Measurements from ENCODE around the gene ERGIC1. TPM values are rescaled to one million over a fixed set of nuclear protein-coding genes. Genes with fewer than 3 reads are reported as not detected.

ERGIC1 gene
- total RNA-seq, 2 experiments from 2014 or later = 30.9 to 34.7 TPM

DNA sequence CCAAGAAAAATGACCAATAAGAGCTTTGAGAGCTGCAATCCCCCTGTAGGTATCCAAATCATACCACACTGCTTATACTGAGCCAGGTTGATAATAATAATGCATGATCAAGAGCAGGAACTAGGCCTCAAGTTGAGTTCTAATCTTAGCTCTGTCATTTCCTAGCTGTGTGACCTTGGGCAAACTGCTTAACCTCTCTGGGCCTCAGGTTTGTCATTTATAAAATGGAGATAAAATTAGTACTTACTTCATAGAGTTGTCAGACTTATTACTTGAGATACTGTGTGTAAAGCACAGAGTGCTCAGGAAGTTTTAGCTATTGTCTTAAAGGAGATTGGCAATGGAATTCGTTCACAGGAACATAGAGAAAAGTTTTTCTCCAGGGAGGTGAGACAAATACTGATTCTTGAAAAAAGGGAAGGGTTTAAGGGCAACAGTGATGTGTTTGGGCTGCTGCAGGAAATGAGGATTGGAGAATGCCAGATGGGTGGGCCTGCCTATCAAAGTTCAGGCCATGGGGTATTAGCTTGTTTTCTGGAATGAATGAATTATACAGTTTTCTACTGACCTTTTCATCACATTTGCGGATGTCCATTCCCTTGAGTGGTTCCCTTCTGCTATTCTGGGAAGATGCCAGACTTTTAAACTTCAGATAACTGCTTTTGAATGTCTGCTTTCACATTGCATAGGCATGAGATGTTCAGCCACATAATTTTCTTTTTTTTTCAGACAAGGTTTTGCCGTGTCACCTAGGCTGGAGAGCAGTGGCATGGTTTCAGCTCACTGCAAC lies 139.3 kb downstream of the ERGIC1 start:
- H3K4me1 Mint-ChIP-seq = peaks cover 1% of the 10 kb centered on the region
- CTCF ChIA-PET = interaction anchor here (0.8 to 1.7 kb wide), 6 partner anchors 8 to 276 kb away, joined by 3 to 6 read pairs (median 4); partner anchors contain the start of genes ATP6V0E1, BNIP1 and RPL26L1
- ATAC-seq = no peak

DNA sequence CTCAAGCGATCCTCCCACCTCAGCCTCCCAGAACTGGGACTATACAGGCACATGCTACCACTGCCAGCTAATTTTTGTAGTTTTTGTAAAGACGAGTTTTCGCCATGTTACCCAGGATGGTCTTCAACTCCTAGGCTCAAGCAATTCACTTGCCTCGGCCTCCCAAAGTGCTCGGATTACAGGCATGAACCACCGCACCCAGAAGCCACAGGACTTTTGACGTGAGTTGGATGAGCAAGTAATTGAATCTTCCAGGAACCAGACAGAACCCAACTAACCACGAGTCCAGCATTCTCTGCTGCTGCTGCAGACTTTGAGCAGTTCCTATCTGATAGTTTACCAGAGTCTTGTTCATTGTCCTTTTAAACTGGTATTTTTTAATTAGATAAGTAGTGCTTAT lies 139.9 kb downstream of the ERGIC1 start:
- H3K4me3 Mint-ChIP-seq = no peak overlapping the region
- H3K27me3 Mint-ChIP-seq = peaks cover 7% of the 10 kb centered on the region
- no peak for ATAC-seq
- peaks cover 6% of the 10 kb centered on the region for H3K36me3 Mint-ChIP-seq
- DNase-seq = no peak
- no peak overlapping the region for H3K27ac Mint-ChIP-seq
- H3K9me3 Mint-ChIP-seq (ENCODE audit: low read depth) = no peaks in the 10 kb centered on the region
- H3K4me1 Mint-ChIP-seq = peaks cover 5% of the 10 kb centered on the region
- CTCF ChIA-PET = interaction anchor here (1.3 kb wide), 1 partner anchor 276 kb away, joined by 5 read pairs; no protein-coding TSS in a partner anchor

More for the DNA sequence above, 139.3 kb downstream of the ERGIC1 start:
- Mint-ChIP-seq H3K27ac (no peak overlapping the region), H3K27me3 (peaks cover 7% of the 10 kb centered on the region), H3K4me3 (no peak overlapping the region), H3K36me3 (peaks cover 9% of the 10 kb centered on the region), H3K9me3 (ENCODE audit: low read depth) (no peaks in the 10 kb centered on the region)
- no peak for DNase-seq

DNA sequence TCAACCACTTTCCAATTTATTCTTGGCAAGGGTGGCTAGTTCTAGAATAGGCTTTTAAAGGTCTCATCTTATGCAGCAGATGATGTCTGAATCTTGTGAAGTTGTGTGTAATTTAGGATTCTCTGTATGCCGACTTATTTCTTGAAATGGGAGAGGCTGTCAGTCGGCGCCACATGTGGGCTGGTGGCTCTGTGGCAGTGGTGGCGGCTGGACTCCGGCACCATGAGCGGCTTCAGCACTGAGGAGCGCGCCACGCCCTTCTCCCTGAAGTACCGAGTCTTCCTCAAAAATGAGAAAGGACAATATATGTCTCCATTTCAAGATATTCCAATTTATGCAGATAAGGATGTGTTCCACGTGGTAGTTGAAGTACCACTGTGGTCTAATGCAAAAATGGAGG lies 141.2 kb downstream of the ERGIC1 start:
- DNase-seq = no peak
- CTCF ChIA-PET = no interaction called here
- H3K9me3 Mint-ChIP-seq (ENCODE audit: low read depth) = no peaks in the 10 kb centered on the region
- peaks cover 7% of the 10 kb centered on the region for H3K27me3 Mint-ChIP-seq
- peaks cover 5% of the 10 kb centered on the region for H3K4me1 Mint-ChIP-seq
- ATAC-seq = no peak
- H3K36me3 Mint-ChIP-seq = no peaks in the 10 kb centered on the region
- no peak overlapping the region for H3K4me3 Mint-ChIP-seq
- no peak overlapping the region for H3K27ac Mint-ChIP-seq

DNA sequence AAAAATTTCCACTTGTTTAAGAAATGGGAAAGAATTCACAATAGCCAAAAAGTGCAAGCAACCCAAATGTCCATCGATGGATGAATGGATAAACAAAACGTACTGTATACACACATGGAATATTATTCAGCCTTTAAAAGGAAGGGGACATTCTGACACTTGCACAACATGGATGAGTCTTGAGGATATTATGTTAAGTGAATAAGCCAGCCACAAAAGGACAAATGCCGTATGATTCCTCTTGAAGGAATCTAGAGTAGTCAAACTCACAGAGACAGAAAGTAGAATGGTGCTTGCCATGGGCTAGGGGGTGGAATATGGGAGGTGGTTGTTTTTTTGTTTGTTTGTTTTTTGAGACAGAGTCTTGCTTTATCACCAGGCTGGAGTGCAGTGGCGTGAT lies 145.7 kb downstream of the ERGIC1 start:
- Mint-ChIP-seq H3K4me3 (no peak overlapping the region), H3K36me3 (peaks cover 4% of the 10 kb centered on the region), H3K4me1 (peaks cover 14% of the 10 kb centered on the region), H3K9me3 (ENCODE audit: low read depth) (no peaks in the 10 kb centered on the region), H3K27ac (no peak overlapping the region), H3K27me3 (peaks cover 7% of the 10 kb centered on the region)
- DNase-seq (no peak), ATAC-seq (no peak)
- CTCF ChIA-PET = interaction anchor here (0.8 to 4.4 kb wide), 5 partner anchors 15 to 220 kb away, joined by 3 to 14 read pairs (median 4); partner anchors contain the start of genes BNIP1 and RPL26L1

DNA sequence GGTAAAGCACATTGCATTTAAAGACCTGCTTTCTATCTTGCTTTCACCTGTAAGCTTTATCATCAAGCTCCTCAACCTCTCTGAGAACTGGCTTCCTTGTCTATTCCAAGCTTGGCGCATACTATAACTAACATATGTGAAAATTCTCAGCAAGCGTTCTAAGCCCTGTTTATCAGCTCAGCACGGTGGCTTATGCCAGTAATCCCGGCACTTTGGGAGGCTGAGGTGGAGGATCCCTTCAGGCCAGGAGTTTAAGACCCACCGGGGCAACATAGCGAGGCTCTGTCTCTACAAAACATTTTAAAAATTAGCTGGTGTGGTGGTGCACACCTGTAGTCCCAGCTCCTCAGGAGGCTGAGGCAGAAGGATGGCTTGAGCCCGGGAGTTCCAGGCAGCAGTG lies 147.9 kb downstream of the ERGIC1 start:
- H3K27me3 Mint-ChIP-seq = no peaks in the 10 kb centered on the region

DNA sequence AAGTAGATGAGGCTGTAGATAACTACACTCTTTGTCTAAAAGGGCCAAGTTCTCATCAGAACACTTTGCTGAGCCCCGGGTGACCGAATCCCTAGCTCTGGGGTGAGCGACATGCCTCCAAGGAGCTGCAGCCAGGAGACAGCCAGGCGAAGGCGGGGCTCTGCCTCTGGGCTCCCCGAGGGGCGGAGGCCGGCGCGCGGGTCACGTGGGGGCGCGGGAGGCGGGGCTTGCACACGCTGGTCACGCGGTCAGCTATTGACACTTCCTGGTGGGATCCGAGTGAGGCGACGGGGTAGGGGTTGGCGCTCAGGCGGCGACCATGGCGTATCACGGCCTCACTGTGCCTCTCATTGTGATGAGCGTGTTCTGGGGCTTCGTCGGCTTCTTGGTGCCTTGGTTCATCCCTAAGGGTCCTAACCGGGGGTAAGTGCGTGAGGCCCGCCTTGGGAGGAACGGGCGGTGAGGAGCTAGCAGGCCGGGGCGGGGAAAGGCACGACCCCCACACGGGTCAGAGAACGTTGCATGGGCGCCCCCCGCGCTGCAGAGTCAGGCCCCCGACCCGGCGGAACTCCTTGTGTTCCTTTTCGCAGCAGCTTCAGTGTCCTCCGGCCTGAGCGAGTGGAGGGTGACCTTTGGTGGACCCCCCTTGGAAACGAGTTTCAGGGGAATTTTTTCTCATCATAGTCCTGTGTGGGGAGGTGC lies 149.6 kb downstream of the ERGIC1 start, which contains the start of gene ATP6V0E1:
TSS of gene ATP6V0E1 (plus strand) at position 230 of the 702 bp plus-strand sequence. CDS start at position 320, 90 bp downstream.
- Mint-ChIP-seq H3K4me1 (peaks cover 27% of the 10 kb centered on the region), H3K27me3 (no peaks in the 10 kb centered on the region), H3K9me3 (ENCODE audit: low read depth) (no peaks in the 10 kb centered on the region), H3K27ac (peak within 1 kb of the TSS; percentile 99), H3K4me3 (peak within 1 kb of the TSS; percentile 94), H3K36me3 (peaks cover 26% of the 10 kb centered on the region)
- ATAC-seq (peak; percentile 96), DNase-seq (peak; percentile 97)
- CTCF ChIA-PET = interaction anchor here (0.6 to 2.8 kb wide), 25 partner anchors 11 to 348 kb away, joined by 3 to 28 read pairs (median 5); partner anchors contain the start of genes BNIP1 and RPL26L1

More for the DNA sequence above, 147.9 kb downstream of the ERGIC1 start:
- ATAC-seq = no peak
- Mint-ChIP-seq H3K4me3 (no peak overlapping the region), H3K4me1 (peaks cover 24% of the 10 kb centered on the region), H3K27ac (no peak overlapping the region), H3K36me3 (peaks cover 18% of the 10 kb centered on the region), H3K9me3 (ENCODE audit: low read depth) (no peaks in the 10 kb centered on the region)
- no peak for DNase-seq
- CTCF ChIA-PET = interaction anchor here (1.0 to 4.4 kb wide), 7 partner anchors 9 to 267 kb away, joined by 3 to 28 read pairs (median 3); partner anchors contain the start of genes BNIP1 and RPL26L1

DNA sequence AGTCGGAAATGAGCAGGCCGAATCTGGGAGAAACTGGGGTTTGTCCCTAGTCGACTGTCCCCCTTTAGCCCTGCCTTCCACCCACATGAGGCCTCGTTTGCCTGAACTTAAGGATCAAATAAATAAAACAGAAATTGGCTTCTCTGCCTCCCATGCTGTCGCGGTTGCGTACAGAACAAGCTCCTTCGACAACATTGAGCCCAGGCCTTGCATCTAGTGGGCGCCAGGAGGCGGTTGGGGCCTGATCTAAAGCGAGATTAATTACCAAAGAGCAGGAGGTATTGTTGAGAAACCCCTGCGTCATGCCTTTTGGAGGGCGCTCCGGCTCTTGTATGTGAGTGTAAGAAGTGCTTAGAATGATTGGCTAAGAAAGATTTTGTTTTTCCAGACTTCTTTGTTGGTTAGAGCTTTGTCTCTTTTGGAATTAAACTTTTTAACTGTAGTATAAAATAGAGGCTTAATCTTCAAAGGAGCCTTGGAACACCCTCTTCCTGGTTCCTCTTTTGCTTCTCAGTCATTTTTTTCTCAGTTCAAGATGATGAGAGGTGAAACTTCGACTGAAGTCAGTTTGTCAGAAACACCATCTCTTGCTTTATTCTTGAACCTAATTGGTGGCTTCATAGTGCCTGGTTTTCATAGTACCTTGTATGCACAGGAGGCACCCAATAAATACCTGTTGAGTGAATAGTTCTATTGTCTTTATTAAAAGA lies 150.3 kb downstream of the ERGIC1 start:
- Mint-ChIP-seq H3K27ac (peak overlapping the region; percentile 99), H3K27me3 (no peaks in the 10 kb centered on the region), H3K4me3 (peak overlapping the region; percentile 94), H3K9me3 (ENCODE audit: low read depth) (no peaks in the 10 kb centered on the region), H3K36me3 (peaks cover 30% of the 10 kb centered on the region), H3K4me1 (peaks cover 24% of the 10 kb centered on the region)
- DNase-seq (peak; percentile 88), ATAC-seq (peak; percentile 73)
- CTCF ChIA-PET = interaction anchor here (0.7 to 2.8 kb wide), 24 partner anchors 10 to 347 kb away, joined by 3 to 28 read pairs (median 5); partner anchors contain the start of genes BNIP1 and RPL26L1

DNA sequence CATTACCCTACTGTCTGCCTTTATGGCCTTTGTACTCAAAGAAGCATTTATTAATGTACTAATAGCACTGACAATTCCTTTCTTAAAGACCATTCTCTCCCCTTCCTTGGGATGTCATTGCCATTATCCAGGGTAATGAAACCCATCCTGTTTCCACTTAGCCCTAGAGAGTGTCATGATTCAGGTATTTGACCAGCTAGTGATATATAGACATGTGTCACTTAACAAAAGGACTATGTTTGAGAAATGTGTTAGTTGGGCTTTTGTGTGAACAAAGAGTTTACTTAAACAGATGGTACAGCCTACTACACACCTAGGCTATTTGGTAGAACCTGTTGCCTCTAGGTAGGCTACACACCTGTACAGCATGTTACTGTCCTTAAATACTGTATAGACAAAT lies 151.5 kb downstream of the ERGIC1 start:
- no peaks in the 10 kb centered on the region for H3K9me3 Mint-ChIP-seq (ENCODE audit: low read depth)
- H3K4me3 Mint-ChIP-seq = peak overlapping the region; percentile 94
- peaks cover 30% of the 10 kb centered on the region for H3K36me3 Mint-ChIP-seq
- H3K4me1 Mint-ChIP-seq = peaks cover 24% of the 10 kb centered on the region
- no peak for ATAC-seq
- CTCF ChIA-PET = interaction anchor here (1.4 to 2.3 kb wide), 4 partner anchors 9 to 72 kb away, joined by 4 to 14 read pairs (median 6); no protein-coding TSS in a partner anchor
- DNase-seq = no peak
- H3K27ac Mint-ChIP-seq = peak overlapping the region; percentile 69
- H3K27me3 Mint-ChIP-seq = no peaks in the 10 kb centered on the region

DNA sequence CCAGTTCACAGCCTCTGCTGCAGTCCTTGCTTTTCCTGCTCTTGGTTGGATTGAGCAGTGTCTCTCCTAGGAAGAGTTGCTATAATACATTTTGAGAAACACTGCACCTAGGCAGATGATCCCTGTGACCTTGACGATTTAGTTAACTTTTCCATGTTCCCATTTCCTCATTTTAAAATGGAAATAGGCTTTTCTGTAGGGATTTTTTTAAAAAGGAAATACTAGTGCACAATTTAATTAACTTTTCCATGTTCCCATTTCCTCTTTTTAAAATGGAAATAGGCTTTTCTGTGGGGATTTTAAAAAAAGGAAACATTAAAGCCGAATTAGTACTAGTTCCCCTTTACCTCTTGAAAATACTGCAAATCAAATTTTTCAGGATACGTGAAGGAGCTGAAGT lies 154.2 kb downstream of the ERGIC1 start:
- H3K27me3 Mint-ChIP-seq = no peaks in the 10 kb centered on the region

DNA sequence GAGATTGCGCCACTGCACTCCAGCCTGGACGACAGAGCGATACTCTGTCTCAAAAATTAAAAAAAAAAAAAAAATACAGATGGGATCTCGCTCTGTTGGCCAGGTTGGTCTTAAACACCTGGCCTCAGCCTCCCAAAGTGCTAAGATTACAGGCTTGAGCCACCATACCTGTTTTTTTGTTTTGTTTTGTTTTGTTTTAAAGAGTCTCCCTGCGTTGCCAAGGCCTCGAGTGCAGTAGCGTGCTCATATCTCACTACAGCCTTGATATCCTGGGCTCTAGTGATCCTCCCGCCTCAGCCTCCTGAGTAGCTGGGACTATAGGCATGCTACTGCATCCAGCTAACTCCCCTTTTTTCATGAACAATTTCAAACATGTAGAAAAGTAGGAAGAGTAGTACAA lies 156.7 kb downstream of the ERGIC1 start:
- H3K4me3 Mint-ChIP-seq = no peak overlapping the region
- DNase-seq = no peak
- peaks cover 28% of the 10 kb centered on the region for H3K4me1 Mint-ChIP-seq
- CTCF ChIA-PET = no interaction called here
- ATAC-seq = no peak
- peaks cover 45% of the 10 kb centered on the region for H3K36me3 Mint-ChIP-seq
- H3K27me3 Mint-ChIP-seq = no peaks in the 10 kb centered on the region
- H3K27ac Mint-ChIP-seq = no peak overlapping the region
- H3K9me3 Mint-ChIP-seq (ENCODE audit: low read depth) = no peaks in the 10 kb centered on the region

More for the DNA sequence above, 154.2 kb downstream of the ERGIC1 start:
- DNase-seq (no peak), ATAC-seq (no peak)
- no peak overlapping the region for H3K4me3 Mint-ChIP-seq
- peaks cover 43% of the 10 kb centered on the region for H3K36me3 Mint-ChIP-seq
- H3K9me3 Mint-ChIP-seq (ENCODE audit: low read depth) = no peaks in the 10 kb centered on the region
- H3K4me1 Mint-ChIP-seq = peaks cover 35% of the 10 kb centered on the region
- H3K27ac Mint-ChIP-seq = no peak overlapping the region
- CTCF ChIA-PET = no interaction called here

DNA sequence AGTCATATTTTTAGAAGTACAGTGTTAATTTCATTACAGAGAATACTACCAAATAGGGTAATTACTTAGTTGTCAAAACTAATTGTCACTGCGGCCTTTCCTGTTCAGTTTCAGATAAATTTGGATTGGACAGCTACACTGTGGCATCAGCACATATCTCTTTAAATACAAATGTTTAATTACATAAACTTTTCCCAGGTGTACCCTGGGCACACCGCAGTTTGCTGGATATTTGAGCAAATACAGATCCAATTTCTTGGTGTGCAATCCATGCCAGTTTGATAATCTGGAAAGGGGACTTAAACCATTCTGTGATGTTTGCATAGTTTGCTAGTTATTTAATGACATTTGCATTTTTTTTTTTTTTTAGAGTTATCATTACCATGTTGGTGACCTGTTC lies 160.4 kb downstream of the ERGIC1 start:
- ATAC-seq (no peak), DNase-seq (no peak)
- H3K36me3 Mint-ChIP-seq = peaks cover 37% of the 10 kb centered on the region
- H3K9me3 Mint-ChIP-seq (ENCODE audit: low read depth) = no peaks in the 10 kb centered on the region
- H3K27me3 Mint-ChIP-seq = no peaks in the 10 kb centered on the region
- no peak overlapping the region for H3K4me3 Mint-ChIP-seq
- CTCF ChIA-PET = interaction anchor here (0.9 to 3.1 kb wide), 7 partner anchors 9 to 337 kb away, joined by 3 to 11 read pairs (median 3); partner anchors contain the start of genes ATP6V0E1 and BNIP1
- peaks cover 24% of the 10 kb centered on the region for H3K4me1 Mint-ChIP-seq
- no peak overlapping the region for H3K27ac Mint-ChIP-seq

DNA sequence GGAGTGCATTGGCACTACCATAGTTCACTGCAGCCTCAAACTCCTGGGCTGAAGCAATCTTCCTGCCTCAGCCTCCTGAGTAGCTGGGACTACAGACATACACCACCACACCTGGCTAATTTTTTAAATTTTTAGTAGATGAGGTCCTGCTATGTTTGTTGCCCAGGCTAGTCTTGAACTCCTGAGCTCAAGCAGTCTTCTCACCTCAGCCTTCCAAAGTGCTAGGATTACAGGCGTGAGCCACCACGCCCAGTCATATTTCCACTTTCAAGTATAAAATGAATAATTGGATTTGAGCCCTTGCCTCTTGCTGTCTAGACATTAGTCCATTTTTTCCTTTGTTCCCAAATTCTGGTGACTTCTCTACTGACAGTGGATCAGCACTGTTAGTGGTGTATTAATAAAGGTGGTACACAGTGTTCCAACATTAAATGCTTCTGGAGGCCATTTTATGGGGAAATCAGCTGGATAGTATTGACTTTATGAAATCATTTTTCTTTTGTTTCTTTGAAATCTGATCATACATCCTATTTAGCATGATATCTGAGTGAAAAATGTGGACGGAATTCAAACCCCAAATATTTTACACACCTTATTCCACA lies 165.4 kb downstream of the ERGIC1 start:
- Mint-ChIP-seq H3K4me1 (peaks cover 45% of the 10 kb centered on the region), H3K36me3 (peaks cover 27% of the 10 kb centered on the region), H3K4me3 (no peak overlapping the region), H3K9me3 (ENCODE audit: low read depth) (no peaks in the 10 kb centered on the region), H3K27me3 (no peaks in the 10 kb centered on the region), H3K27ac (no peak overlapping the region)
- CTCF ChIA-PET = no interaction called here
- no peak for ATAC-seq
- DNase-seq = no peak

All from activated CD8-positive, alpha-beta memory T cell treated with anti-CD3 and anti-CD28 coated beads, Interleukin-2, amount 10 ng/mL, durations not matched to agents 7 days and 5 days (primary cell).